GM12878 (cell line): Measurements from ENCODE around the gene VEPH1. TPM values are rescaled to one million over a fixed set of nuclear protein-coding genes. Genes with fewer than 3 reads are reported as not detected.

Experiments
- ATAC-seq: fragments of 200-7000 bp; cut with Tn5 transposase; 3 replicates; pipeline ENCODE4 v1.9.1; 2020; ENCODE audit warnings: mild to moderate bottlenecking, moderate library complexity
- BruUV-seq: library from RNA; stranded (reverse); fragments of 400-500 nt; replicated peaks from 2 replicates; lab custom pipeline; 2021; lab: Mats Ljungman, UMichigan
- CTCF ChIA-PET: fragments of 300-600 bp; sonication (Branson Sonifier 250); formaldehyde crosslinking; extraction: SDS; loops from one replicate; lab custom pipeline; 2021; ENCODE audit warnings: inconsistent platforms; lab: Yijun Ruan, JAX
- POLR2A ChIA-PET: fragments of 350-600 bp; formaldehyde crosslinking; extraction: SDS; loops from one replicate; lab custom pipeline; 2021; ENCODE audit warnings: inconsistent platforms; lab: Charles Lee
- RAD21 ChIA-PET: fragments of 300-600 bp; sonication (Branson Sonifier 250); formaldehyde crosslinking; loops from one replicate; lab custom pipeline; 2023; ENCODE audit warnings: antibody characterized with exemption; ENCODE audit not compliant: unreplicated experiment; lab: Charles Lee
- SMC1A ChIA-PET: fragments of 300-600 bp; sonication (Branson Sonifier 250); formaldehyde crosslinking; loops from one replicate; lab custom pipeline; 2023; ENCODE audit not compliant: unreplicated experiment, uncharacterized antibody; lab: Charles Lee
- DNase-seq: peaks from one replicate; pipeline ENCODE4 v3.0.0-alpha.2; 2011; ENCODE audit warnings: low read depth, low spot score
- FAIRE-seq: peaks from 3 replicates; lab custom pipeline; 2011; peaks lifted over from hg19 to GRCh38; lab: Jason Lieb, UNC
- H2AFZ ChIP-seq: 2 replicates; pipeline ENCODE4 v1.6.0; 2011; ENCODE audit warnings: low read depth, low read length, control low read depth; ENCODE audit not compliant: control insufficient read depth
- H3K27ac ChIP-seq: 2 replicates; pipeline ENCODE4 v1.5.1; 2011; ENCODE audit warnings: control low read depth; ENCODE audit not compliant: control insufficient read depth, insufficient read depth
- H3K27me3 ChIP-seq, 2 experiments: replicated peaks in 1 of 2; 2 replicates each; pipeline versions ENCODE4 v1.6.0 to v1.6.1; 2011; ENCODE audit warnings: low read length in 1 of 2; ENCODE audit not compliant: control insufficient read depth in 2 of 2, insufficient read depth in 2 of 2
- H3K36me3 ChIP-seq, 2 experiments: 2 replicates each; pipeline ENCODE4 v1.5.1; 2011; ENCODE audit warnings: low read length in 1 of 2; ENCODE audit not compliant: control insufficient read depth in 2 of 2, insufficient read depth in 2 of 2
- H3K4me1 ChIP-seq: 2 replicates; pipeline ENCODE4 v1.6.1; 2011; ENCODE audit warnings: mild to moderate bottlenecking, low read length, moderate library complexity, mixed read lengths; ENCODE audit not compliant: control insufficient read depth, insufficient read depth
- H3K4me2 ChIP-seq: 2 replicates; pipeline ENCODE4 v1.6.0; 2011; ENCODE audit warnings: control low read depth; ENCODE audit not compliant: control insufficient read depth, insufficient read depth
- H3K4me3 ChIP-seq: fragments of 200-600 bp; sonication (generic); 2 replicates; pipeline ENCODE4 v1.5.1; 2016
- H3K79me2 ChIP-seq: 2 replicates; pipeline ENCODE4 v1.6.0; 2011; ENCODE audit warnings: low read length; ENCODE audit not compliant: control insufficient read depth, insufficient read depth
- H3K9ac ChIP-seq: 2 replicates; pipeline ENCODE4 v1.8.0; 2011; ENCODE audit warnings: low read length, control low read depth, mixed read lengths; ENCODE audit not compliant: control insufficient read depth, insufficient read depth
- H3K9me3 ChIP-seq: replicated peaks from 3 replicates; pipeline ENCODE4 v1.5.1; 2011; ENCODE audit warnings: mild to moderate bottlenecking, low read length; ENCODE audit not compliant: control insufficient read depth, insufficient read depth
- H4K20me1 ChIP-seq: 2 replicates; pipeline ENCODE4 v1.6.0; 2011; ENCODE audit not compliant: control insufficient read depth, insufficient read depth
- CREB1 ChIP-seq: IDR thresholded peaks from 2 replicates; pipeline ENCODE4 v1.6.1; 2012; ENCODE audit warnings: low read depth, mild to moderate bottlenecking, inconsistent platforms
- GABPA ChIP-seq: IDR thresholded peaks from 2 replicates; pipeline ENCODE4 v1.6.1; 2014; ENCODE audit warnings: antibody characterized with exemption, low read depth, mild to moderate bottlenecking, inconsistent platforms
- HDAC2 ChIP-seq: fragments of 200-600 bp; sonication (generic); IDR thresholded peaks from 2 replicates; pipeline ENCODE4 v1.6.1; 2017
- MTA2 ChIP-seq: fragments of 450-650 bp; IDR thresholded peaks from 2 replicates; pipeline ENCODE4 v1.6.1; 2016; ENCODE audit warnings: low read depth, mild to moderate bottlenecking, moderate library complexity
- NR2C2 ChIP-seq: IDR thresholded peaks from 2 replicates; pipeline ENCODE4 v1.6.1; 2011; ENCODE audit warnings: borderline replicate concordance, low read depth; ENCODE audit not compliant: control insufficient read depth, insufficient read length
- PAX8 ChIP-seq: fragments of 450-650 bp; IDR thresholded peaks from 2 replicates; pipeline ENCODE4 v1.6.1; 2017; ENCODE audit warnings: mild to moderate bottlenecking, moderate library complexity
- POLR2AphosphoS2 ChIP-seq: IDR thresholded peaks from 2 replicates; pipeline ENCODE4 v1.6.1; 2011; ENCODE audit warnings: low read depth, mild to moderate bottlenecking, low read length, improper control_type of control experiment, moderate library complexity
- RBBP5 ChIP-seq: fragments of 200-600 bp; sonication (generic); conservative IDR thresholded peaks from 2 replicates; pipeline ENCODE4 v1.6.1; 2016
- RUNX3 ChIP-seq: IDR thresholded peaks from 2 replicates; pipeline ENCODE4 v1.6.1; 2012; ENCODE audit warnings: low read length, inconsistent platforms
- SUZ12 ChIP-seq: fragments of 200-600 bp; sonication (generic); IDR thresholded peaks from one replicate; pipeline ENCODE4 v1.6.1; 2018; ENCODE audit warnings: antibody characterized with exemption, mild to moderate bottlenecking; ENCODE audit not compliant: unreplicated experiment
- YBX1 ChIP-seq: fragments of 450-650 bp; IDR thresholded peaks from 2 replicates; pipeline ENCODE4 v1.6.1; 2016; ENCODE audit warnings: antibody characterized with exemption
- ZNF384 ChIP-seq: IDR thresholded peaks from 2 replicates; pipeline ENCODE4 v1.6.1; 2012; ENCODE audit warnings: low read depth, mild to moderate bottlenecking, low read length, improper control_type of control experiment, borderline replicate concordance
- WGBS: methylation state at CpG from one replicate; pipeline ENCODE4 v1.1.6; 2016; ENCODE audit warnings: low lambda C conversion rate; ENCODE audit not compliant: insufficient replicate concordance, insufficient coverage; ENCODE audit errors: missing lambda C conversion rate; 5-methylcytosine and 5-hydroxymethylcytosine counted together
- in situ Hi-C: fragments of 300-500 bp; cut with MboI; formaldehyde crosslinking; loops from 9 replicates; pipeline ENCODE4 v1.14.3; 2018; ENCODE audit warnings: mixed read lengths
- intact Hi-C: fragments of 100-400 bp; cut with micrococcal nuclease; formaldehyde crosslinking; loops from one replicate; pipeline ENCODE4 v1.14.2; 2022; ENCODE audit not compliant: unreplicated experiment
- polyA plus RNA-seq, 11 experiments: library from polyadenylated mRNA; depleted of rRNA in 4 of 11; unstranded in 6 of 11; stranded (reverse) in 5 of 11; fragments of >200 nt; fragmentation: Nextera tagmentation in 4 of 11; fragmentation: Illumina TruSeq in 1 of 11; extraction: Ambion mirVana in 4 of 11; extraction: Trizol in 1 of 11; gene quantifications; 1 replicate in 1 of 11; 2 replicates in 10 of 11; pipeline versions ENCODE4 v1.2.1 to v1.2.3, GENCODE V29; 2011 to 2016; ENCODE audit warnings: inconsistent platforms in 2 of 11, missing spikeins in 2 of 11, low read depth in 1 of 11
- total RNA-seq, 4 experiments: library from RNA; depleted of rRNA in 3 of 4; stranded (reverse); fragments of >200 nt in 3 of 4; fragmentation: Illumina TruSeq in 1 of 4; extraction: Trizol in 1 of 4; gene quantifications; 2 replicates each; pipeline versions ENCODE4 v1.2.1 to v1.2.3, GENCODE V29; 2013 to 2021
- TF ChIP-seq, protein P1 (sequence below): fragments of 450-650 bp; IDR thresholded peaks from 2 replicates; pipeline ENCODE4 v1.6.1; 2017; ENCODE audit warnings: mild to moderate bottlenecking, low read depth, inconsistent platforms; ENCODE audit not compliant: poor library complexity, severe bottlenecking
- TF ChIP-seq, protein P2 (sequence below): fragments of 450-650 bp; IDR thresholded peaks from 2 replicates; pipeline ENCODE4 v1.6.1; 2017; ENCODE audit warnings: low read depth, mild to moderate bottlenecking, moderate library complexity
- TF ChIP-seq, protein P3 (sequence below): fragments of 450-650 bp; formaldehyde crosslinking; IDR thresholded peaks from 2 replicates; pipeline ENCODE4 v1.4.0; 2022; ENCODE audit warnings: mild to moderate bottlenecking, moderate library complexity
- TF ChIP-seq, protein P4 (sequence below): IDR thresholded peaks from 2 replicates; pipeline ENCODE4 v1.6.1; 2012; ENCODE audit warnings: low read length, inconsistent platforms

VEPH1 gene
- total and polyA plus RNA-seq, 10 of the 15 experiments (the other 5 are each of a cell fraction or from before 2014, with no cell fraction given) = 0.04 to 0.26 (median 0.17) TPM; not detected in 7

DNA sequence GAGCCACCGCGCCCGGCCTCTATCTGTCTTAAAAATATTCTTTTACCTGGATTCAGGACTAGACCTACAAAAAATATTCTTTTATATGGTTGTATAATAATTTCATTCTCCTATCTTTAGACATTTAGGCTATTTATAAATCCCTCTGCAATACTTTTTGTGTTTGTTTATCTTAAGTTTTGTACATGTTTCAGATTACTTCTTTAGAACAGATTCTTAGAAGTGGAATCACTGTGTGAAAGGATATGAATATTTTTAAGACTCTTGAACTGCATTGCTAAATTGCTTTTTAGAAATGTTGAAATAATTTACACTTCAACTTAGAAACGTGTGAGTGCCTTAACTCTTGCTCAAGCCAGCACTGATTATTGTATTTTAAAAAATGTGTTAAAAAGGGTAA, 197.8 kb downstream of the VEPH1 start:
- H3K79me2 ChIP-seq = no peaks in the 10 kb centered on the region
- H3K4me3 ChIP-seq = no peak overlapping the region
- H3K36me3 ChIP-seq = no peaks in the 10 kb centered on the region
- no peak for ATAC-seq
- intact Hi-C loops (no loop called here), in situ Hi-C loops (no loop called here)
- POLR2A ChIA-PET = no interaction called here
- WGBS = 73% methylated on average over 4 of the region's 4 CpGs
- BruUV-seq = no TSS peak
- no peak overlapping the region for H3K27ac ChIP-seq
- RAD21 ChIA-PET = no interaction called here
- DNase-seq = no peak
- no peaks in the 10 kb centered on the region for H3K27me3 ChIP-seq
- no peak overlapping the region for H3K4me2 ChIP-seq
- H3K9me3 ChIP-seq = no peaks in the 10 kb centered on the region
- CTCF ChIA-PET = no interaction called here
- SMC1A ChIA-PET = no interaction called here
- H3K9ac ChIP-seq = no peak overlapping the region
- FAIRE-seq = no peak
- no peaks in the 10 kb centered on the region for H3K4me1 ChIP-seq
- no peaks in the 10 kb centered on the region for H4K20me1 ChIP-seq
- H2AFZ ChIP-seq = no peak overlapping the region
- TF ChIP-seq GABPA = no peak
- TF ChIP-seq, protein P1, sequence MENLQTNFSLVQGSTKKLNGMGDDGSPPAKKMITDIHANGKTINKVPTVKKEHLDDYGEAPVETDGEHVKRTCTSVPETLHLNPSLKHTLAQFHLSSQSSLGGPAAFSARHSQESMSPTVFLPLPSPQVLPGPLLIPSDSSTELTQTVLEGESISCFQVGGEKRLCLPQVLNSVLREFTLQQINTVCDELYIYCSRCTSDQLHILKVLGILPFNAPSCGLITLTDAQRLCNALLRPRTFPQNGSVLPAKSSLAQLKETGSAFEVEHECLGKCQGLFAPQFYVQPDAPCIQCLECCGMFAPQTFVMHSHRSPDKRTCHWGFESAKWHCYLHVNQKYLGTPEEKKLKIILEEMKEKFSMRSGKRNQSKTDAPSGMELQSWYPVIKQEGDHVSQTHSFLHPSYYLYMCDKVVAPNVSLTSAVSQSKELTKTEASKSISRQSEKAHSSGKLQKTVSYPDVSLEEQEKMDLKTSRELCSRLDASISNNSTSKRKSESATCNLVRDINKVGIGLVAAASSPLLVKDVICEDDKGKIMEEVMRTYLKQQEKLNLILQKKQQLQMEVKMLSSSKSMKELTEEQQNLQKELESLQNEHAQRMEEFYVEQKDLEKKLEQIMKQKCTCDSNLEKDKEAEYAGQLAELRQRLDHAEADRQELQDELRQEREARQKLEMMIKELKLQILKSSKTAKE = no peak
- no peak for TF ChIP-seq RUNX3
- TF ChIP-seq NR2C2 = no peak
- TF ChIP-seq, protein P2, sequence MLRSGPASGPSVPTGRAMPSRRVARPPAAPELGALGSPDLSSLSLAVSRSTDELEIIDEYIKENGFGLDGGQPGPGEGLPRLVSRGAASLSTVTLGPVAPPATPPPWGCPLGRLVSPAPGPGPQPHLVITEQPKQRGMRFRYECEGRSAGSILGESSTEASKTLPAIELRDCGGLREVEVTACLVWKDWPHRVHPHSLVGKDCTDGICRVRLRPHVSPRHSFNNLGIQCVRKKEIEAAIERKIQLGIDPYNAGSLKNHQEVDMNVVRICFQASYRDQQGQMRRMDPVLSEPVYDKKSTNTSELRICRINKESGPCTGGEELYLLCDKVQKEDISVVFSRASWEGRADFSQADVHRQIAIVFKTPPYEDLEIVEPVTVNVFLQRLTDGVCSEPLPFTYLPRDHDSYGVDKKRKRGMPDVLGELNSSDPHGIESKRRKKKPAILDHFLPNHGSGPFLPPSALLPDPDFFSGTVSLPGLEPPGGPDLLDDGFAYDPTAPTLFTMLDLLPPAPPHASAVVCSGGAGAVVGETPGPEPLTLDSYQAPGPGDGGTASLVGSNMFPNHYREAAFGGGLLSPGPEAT = no peak
- TF ChIP-seq HDAC2 = no peak
- TF ChIP-seq RBBP5 = no peak
- no peak for TF ChIP-seq CREB1
- TF ChIP-seq POLR2AphosphoS2 = no peak
- TF ChIP-seq, protein P3, sequence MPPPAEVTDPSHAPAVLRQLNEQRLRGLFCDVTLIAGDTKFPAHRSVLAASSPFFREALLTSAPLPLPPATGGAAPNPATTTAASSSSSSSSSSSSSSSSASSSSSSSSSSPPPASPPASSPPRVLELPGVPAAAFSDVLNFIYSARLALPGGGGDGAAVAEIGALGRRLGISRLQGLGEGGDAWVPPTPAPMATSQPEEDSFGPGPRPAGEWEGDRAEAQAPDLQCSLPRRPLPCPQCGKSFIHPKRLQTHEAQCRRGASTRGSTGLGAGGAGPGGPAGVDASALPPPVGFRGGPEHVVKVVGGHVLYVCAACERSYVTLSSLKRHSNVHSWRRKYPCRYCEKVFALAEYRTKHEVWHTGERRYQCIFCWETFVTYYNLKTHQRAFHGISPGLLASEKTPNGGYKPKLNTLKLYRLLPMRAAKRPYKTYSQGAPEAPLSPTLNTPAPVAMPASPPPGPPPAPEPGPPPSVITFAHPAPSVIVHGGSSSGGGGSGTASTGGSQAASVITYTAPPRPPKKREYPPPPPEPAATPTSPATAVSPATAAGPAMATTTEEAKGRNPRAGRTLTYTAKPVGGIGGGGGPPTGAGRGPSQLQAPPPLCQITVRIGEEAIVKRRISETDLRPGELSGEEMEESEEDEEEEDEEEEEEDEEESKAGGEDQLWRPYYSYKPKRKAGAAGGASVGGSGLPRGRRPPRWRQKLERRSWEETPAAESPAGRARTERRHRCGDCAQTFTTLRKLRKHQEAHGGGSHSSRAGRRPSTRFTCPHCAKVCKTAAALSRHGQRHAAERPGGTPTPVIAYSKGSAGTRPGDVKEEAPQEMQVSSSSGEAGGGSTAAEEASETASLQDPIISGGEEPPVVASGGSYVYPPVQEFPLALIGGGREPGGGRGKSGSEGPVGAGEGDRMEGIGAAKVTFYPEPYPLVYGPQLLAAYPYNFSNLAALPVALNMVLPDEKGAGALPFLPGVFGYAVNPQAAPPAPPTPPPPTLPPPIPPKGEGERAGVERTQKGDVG = no peak
- TF ChIP-seq SUZ12 = no peak
- TF ChIP-seq MTA2 = no peak
- TF ChIP-seq YBX1 = no peak
- no peak for TF ChIP-seq PAX8
- TF ChIP-seq, protein P4, sequence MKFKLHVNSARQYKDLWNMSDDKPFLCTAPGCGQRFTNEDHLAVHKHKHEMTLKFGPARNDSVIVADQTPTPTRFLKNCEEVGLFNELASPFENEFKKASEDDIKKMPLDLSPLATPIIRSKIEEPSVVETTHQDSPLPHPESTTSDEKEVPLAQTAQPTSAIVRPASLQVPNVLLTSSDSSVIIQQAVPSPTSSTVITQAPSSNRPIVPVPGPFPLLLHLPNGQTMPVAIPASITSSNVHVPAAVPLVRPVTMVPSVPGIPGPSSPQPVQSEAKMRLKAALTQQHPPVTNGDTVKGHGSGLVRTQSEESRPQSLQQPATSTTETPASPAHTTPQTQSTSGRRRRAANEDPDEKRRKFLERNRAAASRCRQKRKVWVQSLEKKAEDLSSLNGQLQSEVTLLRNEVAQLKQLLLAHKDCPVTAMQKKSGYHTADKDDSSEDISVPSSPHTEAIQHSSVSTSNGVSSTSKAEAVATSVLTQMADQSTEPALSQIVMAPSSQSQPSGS = no peak
- no peak for TF ChIP-seq ZNF384
